Erythroblast (primary cell): ENCODE measurements around the gene EMC1.

Experiments used
- GATA1 ChIP-seq: IDR thresholded peaks from 2 replicates; pipeline ENCODE4 v1.6.1; 2011; ENCODE audit warnings: low read depth, mild to moderate bottlenecking, control low read depth, low read length, moderate library complexity
- POLR2A ChIP-seq: IDR thresholded peaks from 2 replicates; pipeline ENCODE4 v1.6.1; 2011; ENCODE audit warnings: mild to moderate bottlenecking, low read length

DNA sequence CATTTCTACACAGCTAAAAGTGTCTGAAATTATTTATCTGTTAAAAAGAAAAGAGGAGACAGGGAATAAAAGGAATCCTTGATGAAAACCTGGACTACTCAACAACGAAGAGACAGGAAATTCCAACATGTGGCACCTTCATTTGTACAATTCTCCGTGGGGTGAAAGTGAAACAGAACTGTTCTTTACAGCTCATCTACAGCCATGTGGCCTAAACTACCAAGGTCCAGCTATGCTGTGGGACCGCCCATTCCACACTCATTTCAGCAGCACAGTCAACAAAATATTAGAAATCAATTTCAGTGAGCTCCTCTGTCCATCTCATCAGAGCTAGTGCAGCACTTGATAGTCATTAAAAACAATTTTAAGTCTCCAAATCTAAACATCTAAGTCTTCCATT lies 85.3 kb downstream of the EMC1 start:
- TF ChIP-seq POLR2A (no peak), GATA1 (no peak)
